T-helper 1 cell treated with Interleukin-12 subunit alpha and Interleukin-12 subunit beta and Interleukin-4 antibody, amounts not matched to agents 30 μg/mL and 1 μg/mL, for 36 hours (primary cell): ENCODE data around the gene CACNA1C.
"Not testable (repeated sequence)": the region's sequence is repeated elsewhere in the genome, so short reads cannot be mapped to it uniquely, and the experiment has no call there.

ENCODE experiments used
- H3K27ac Mint-ChIP-seq: one replicate; pipeline ENCODE4 v1.8.0; 2021; ENCODE audit warnings: mild to moderate bottlenecking, mixed read lengths
- H3K27me3 Mint-ChIP-seq: one replicate; pipeline ENCODE4 v1.8.0; 2021; ENCODE audit warnings: low read depth, mixed read lengths
- H3K36me3 Mint-ChIP-seq: one replicate; pipeline ENCODE4 v1.8.0; 2021; ENCODE audit warnings: low read depth, mixed read lengths
- H3K4me1 Mint-ChIP-seq: one replicate; pipeline ENCODE4 v1.8.0; 2021; ENCODE audit warnings: low read depth, mixed read lengths
- H3K4me3 Mint-ChIP-seq: one replicate; pipeline ENCODE4 v1.8.0; 2021; ENCODE audit warnings: mild to moderate bottlenecking, moderate library complexity, mixed read lengths
- H3K9me3 Mint-ChIP-seq: one replicate; pipeline ENCODE4 v1.8.0; 2021; ENCODE audit warnings: mixed read lengths

The CACNA1C gene

GRCh38 chr12:2673966-2674810, 621.4 kb downstream of the CACNA1C start:
- no peaks in the 10 kb centered on the region for H3K27me3 Mint-ChIP-seq
- no peaks in the 10 kb centered on the region for H3K9me3 Mint-ChIP-seq
- no peaks in the 10 kb centered on the region for H3K4me1 Mint-ChIP-seq
- no peak overlapping the region for H3K4me3 Mint-ChIP-seq
- H3K27ac Mint-ChIP-seq: no peak overlapping the region
- no peaks in the 10 kb centered on the region for H3K36me3 Mint-ChIP-seq

- Mint-ChIP-seq H3K4me3 (no peak overlapping the region), H3K4me1 (no peaks in the 10 kb centered on the region), H3K27ac (no peak overlapping the region), H3K27me3 (no peaks in the 10 kb centered on the region), H3K9me3 (no peaks in the 10 kb centered on the region), H3K36me3 (no peaks in the 10 kb centered on the region)
Observed at GRCh38 chr12:2675776-2676175, 623.0 kb downstream of the CACNA1C start.

- H3K36me3 Mint-ChIP-seq: no peaks in the 10 kb centered on the region
- no peak overlapping the region for H3K4me3 Mint-ChIP-seq
- no peaks in the 10 kb centered on the region for H3K27me3 Mint-ChIP-seq
- no peaks in the 10 kb centered on the region for H3K9me3 Mint-ChIP-seq
- H3K27ac Mint-ChIP-seq: no peak overlapping the region
- H3K4me1 Mint-ChIP-seq: no peaks in the 10 kb centered on the region
Observed at GRCh38 chr12:2677142-2677880, 624.5 kb downstream of the CACNA1C start.

GRCh38 chr12:2678426-2678825, 625.6 kb downstream of the CACNA1C start:
- Mint-ChIP-seq H3K4me1 (peaks cover 2% of the 10 kb centered on the region), H3K27me3 (no peaks in the 10 kb centered on the region), H3K27ac (no peak overlapping the region), H3K4me3 (no peak overlapping the region), H3K9me3 (peaks cover 4% of the 10 kb centered on the region), H3K36me3 (peaks cover 2% of the 10 kb centered on the region)

- Mint-ChIP-seq H3K27ac (no peak overlapping the region), H3K4me1 (peaks cover 4% of the 10 kb centered on the region), H3K27me3 (no peaks in the 10 kb centered on the region), H3K36me3 (peaks cover 2% of the 10 kb centered on the region), H3K4me3 (no peak overlapping the region), H3K9me3 (peaks cover 4% of the 10 kb centered on the region)
Observed at GRCh38 chr12:2679068-2679815, 626.5 kb downstream of the CACNA1C start.

- no peaks in the 10 kb centered on the region for H3K27me3 Mint-ChIP-seq
- H3K4me3 Mint-ChIP-seq: no peak overlapping the region
- peaks cover 4% of the 10 kb centered on the region for H3K4me1 Mint-ChIP-seq
- peaks cover 2% of the 10 kb centered on the region for H3K36me3 Mint-ChIP-seq
- peaks cover 4% of the 10 kb centered on the region for H3K9me3 Mint-ChIP-seq
- no peak overlapping the region for H3K27ac Mint-ChIP-seq
Observed at GRCh38 chr12:2679816-2680675, 627.3 kb downstream of the CACNA1C start.

GRCh38 chr12:2680676-2681039, 627.9 kb downstream of the CACNA1C start:
- Mint-ChIP-seq H3K27ac (no peak overlapping the region), H3K9me3 (peaks cover 4% of the 10 kb centered on the region)

GRCh38 chr12:2681450-2682205, 628.8 kb downstream of the CACNA1C start:
- H3K27me3 Mint-ChIP-seq: no peaks in the 10 kb centered on the region
- no peak overlapping the region for H3K4me3 Mint-ChIP-seq
- H3K9me3 Mint-ChIP-seq: peaks cover 4% of the 10 kb centered on the region
- no peak overlapping the region for H3K27ac Mint-ChIP-seq
- peaks cover 2% of the 10 kb centered on the region for H3K36me3 Mint-ChIP-seq
- H3K4me1 Mint-ChIP-seq: peaks cover 4% of the 10 kb centered on the region

More at GRCh38 chr12:2680676-2681039, 627.9 kb downstream of the CACNA1C start:
- Mint-ChIP-seq H3K4me1 (peaks cover 4% of the 10 kb centered on the region), H3K4me3 (no peak overlapping the region), H3K36me3 (peaks cover 2% of the 10 kb centered on the region), H3K27me3 (no peaks in the 10 kb centered on the region)

GRCh38 chr12:2682296-2683251, 629.8 kb downstream of the CACNA1C start:
- Mint-ChIP-seq H3K4me3 (no peak overlapping the region), H3K36me3 (peaks cover 2% of the 10 kb centered on the region)

GRCh38 chr12:2683283-2684025, 630.7 kb downstream of the CACNA1C start:
- Mint-ChIP-seq H3K9me3 (peaks cover 4% of the 10 kb centered on the region), H3K4me3 (no peak overlapping the region), H3K4me1 (peaks cover 6% of the 10 kb centered on the region), H3K27ac (no peak overlapping the region), H3K36me3 (peaks cover 2% of the 10 kb centered on the region), H3K27me3 (no peaks in the 10 kb centered on the region)

More at GRCh38 chr12:2682296-2683251, 629.8 kb downstream of the CACNA1C start:
- H3K4me1 Mint-ChIP-seq: peaks cover 4% of the 10 kb centered on the region
- H3K9me3 Mint-ChIP-seq: peaks cover 4% of the 10 kb centered on the region
- H3K27me3 Mint-ChIP-seq: no peaks in the 10 kb centered on the region
- peak overlapping the region; percentile 72 for H3K27ac Mint-ChIP-seq

- not testable (repeated sequence) for H3K4me3 Mint-ChIP-seq, H3K27me3 Mint-ChIP-seq, H3K4me1 Mint-ChIP-seq, H3K9me3 Mint-ChIP-seq, H3K36me3 Mint-ChIP-seq, H3K27ac Mint-ChIP-seq
Observed at GRCh38 chr12:2684026-2684325, 631.2 kb downstream of the CACNA1C start.

GRCh38 chr12:2685620-2686279, 633.0 kb downstream of the CACNA1C start:
- H3K27ac Mint-ChIP-seq, H3K4me3 Mint-ChIP-seq, H3K9me3 Mint-ChIP-seq, H3K27me3 Mint-ChIP-seq, H3K36me3 Mint-ChIP-seq: not testable (repeated sequence)
- H3K4me1 Mint-ChIP-seq: peaks cover 11% of the 10 kb centered on the region
